Ovary (tissue), 3 donors: ENCODE measurements around the gene PACS2.

ENCODE experiments used
- CTCF ChIP-seq, 3 donors: fragments of 450-650 bp in 2 of 3; fragments of 200-600 bp in 1 of 3; IDR thresholded peaks; one replicate each; pipeline versions ENCODE4 v1.5.1 to v1.8.0; 2016 to 2022; ENCODE audit warnings: antibody characterized with exemption in 3 of 3, mild to moderate bottlenecking in 1 of 3
- EP300 ChIP-seq: sonication (generic); formaldehyde crosslinking; IDR thresholded peaks from one replicate; pipeline ENCODE4 v1.6.1; 2017; ENCODE audit warnings: antibody characterized with exemption
- POLR2A ChIP-seq: fragments of 450-650 bp; IDR thresholded peaks from one replicate; pipeline ENCODE4 v1.6.1; 2017; ENCODE audit warnings: antibody characterized with exemption, mild to moderate bottlenecking, moderate library complexity
- donor health status: DM: no; HTN: no; CAD: no.

- no peak for TF ChIP-seq CTCF (IDR thresholded peaks at IDR 0.05)
- TF ChIP-seq POLR2A: no peak
- TF ChIP-seq EP300: no peak
Measured at GRCh38 chr14:105357626-105358025, 43.1 kb downstream of the PACS2 start.
